SIG-M5 treated with dmso at 0.1 percent for 504 hours (cell line): ENCODE results near the gene VRK3.
A peak's percentile ranks its signal among the peaks of the same experiment; 100 is the strongest.

Experiments
- DNase-seq: peaks from one replicate; lab custom pipeline; 2025; ENCODE audit not compliant: unreplicated experiment; lab: John Stamatoyannopoulos, UW

VRK3 gene

DNA sequence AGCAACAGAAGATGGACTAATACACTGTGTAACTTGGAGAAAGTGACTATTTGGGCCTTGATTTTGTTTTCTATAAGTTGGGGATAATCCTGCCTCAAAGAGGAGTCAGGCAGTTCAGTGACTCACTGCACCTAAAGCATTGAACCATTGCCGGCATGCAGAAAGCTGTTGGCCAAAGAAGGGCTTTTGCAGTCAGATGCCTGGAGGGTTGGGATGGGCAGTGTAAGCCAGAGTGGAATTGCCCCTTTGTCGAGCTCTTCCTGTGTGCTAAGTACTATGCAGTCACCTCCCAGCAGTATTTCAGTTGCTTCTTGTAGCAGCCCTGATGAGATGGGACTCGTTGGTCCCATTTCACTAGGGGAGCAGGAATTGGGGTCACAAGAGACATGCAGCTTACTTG lies 11.7 kb upstream of the VRK3 start:
- DNase-seq, result no peak

DNA sequence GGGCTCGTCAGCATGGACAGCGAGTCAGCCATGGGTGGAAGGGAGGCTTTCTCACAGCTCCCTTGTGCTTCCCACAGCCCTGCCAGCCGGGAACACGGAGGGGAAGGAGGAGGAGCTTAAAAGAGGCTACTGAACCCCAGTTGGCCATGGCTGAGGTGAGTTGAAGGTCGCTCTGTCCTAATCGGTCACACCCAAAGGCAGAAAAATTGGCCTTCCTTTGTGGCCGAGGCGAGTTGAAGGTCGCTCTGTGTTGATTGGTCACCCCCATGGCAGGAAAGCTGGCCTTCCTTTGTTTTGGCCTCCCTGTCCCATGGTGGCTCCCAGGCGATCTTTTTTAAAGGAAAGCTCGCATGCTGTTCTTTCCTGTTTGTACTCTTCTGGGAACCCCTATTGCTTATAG lies 5.8 kb upstream of the VRK3 start:
- DNase-seq, result no peak

DNA sequence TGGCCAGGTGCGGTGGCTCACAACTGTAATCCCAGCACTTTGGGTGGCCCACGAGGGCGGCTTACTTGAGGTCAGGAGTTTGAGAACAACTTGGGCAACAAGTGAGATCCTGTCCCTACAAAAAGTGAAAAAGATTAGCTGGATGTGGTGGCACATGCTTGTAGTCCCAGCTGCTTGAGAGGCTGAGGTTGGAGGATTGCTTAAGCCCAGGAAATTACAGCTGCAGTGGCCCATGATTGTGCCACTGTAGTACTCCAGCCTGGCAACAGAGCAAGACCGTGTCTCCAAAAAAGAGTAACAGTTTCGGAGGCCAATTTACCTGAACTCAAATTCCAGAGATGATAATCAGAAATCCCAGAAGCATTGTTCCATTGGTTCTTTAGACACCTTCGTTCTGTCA lies 5.1 kb upstream of the VRK3 start:
- no peak for DNase-seq

DNA sequence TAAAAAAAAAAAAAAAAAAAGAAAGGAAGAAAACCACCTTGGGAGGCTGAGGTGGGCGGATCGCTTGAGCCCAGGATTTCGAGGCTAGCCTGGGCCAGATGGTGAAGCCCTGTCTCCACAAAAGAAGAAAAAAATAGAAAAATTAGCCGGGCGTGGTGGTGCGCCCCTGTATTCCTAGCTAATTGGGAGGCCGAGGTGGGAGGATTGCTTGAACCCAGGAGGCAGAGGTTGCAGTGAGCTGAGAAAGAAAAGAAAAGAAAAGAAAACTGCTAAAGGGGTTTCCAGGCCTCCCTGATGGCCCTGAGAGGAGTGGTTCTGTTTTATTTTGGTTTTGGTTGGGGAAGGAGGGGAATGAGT lies 1.4 kb upstream of the VRK3 start:
- DNase-seq, result no peak

DNA sequence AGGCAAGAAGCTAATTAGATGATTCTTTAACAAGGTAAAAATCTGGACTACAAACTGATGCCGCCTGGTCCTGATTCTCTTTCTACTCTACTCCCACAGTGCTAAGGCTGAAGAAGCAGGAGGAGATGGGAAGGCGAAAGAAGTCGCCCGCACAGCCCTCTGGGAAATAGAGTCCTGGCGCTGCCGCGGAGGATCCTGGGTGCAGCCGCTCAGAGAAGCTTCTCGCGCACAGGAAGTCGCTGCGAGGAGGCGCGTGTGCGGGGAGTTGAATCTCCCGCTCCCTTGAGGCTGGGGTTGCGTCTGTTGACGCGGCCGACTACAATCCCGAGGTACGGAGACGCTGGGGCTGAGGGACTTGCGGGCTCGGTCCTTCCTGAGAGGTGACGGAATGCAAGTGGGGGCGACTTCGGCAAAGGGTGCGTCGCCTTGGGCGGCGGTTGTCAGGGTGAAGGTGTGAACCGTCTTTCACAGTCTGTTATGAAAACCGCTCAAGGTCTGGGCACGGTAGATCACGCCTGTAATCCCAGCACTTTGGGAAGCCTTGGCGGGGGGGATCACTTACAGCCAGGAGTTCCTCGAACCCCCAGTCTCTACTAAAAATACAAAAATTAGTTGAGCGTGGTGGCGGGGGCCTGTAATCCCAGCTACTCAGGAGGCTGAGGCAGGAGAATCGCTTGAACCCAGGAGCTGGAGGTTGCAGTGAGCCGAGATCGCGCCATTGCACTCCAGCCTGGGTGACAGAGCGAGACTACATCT lies 800 bp upstream of the VRK3 start, which contains the start of gene ZNF473:
TSS of gene ZNF473 (plus strand) at position 212 of the 756 bp plus-strand sequence. CDS start 5,078 bp downstream, outside the sequence.
- DNase-seq, result peak; percentile 96

DNA sequence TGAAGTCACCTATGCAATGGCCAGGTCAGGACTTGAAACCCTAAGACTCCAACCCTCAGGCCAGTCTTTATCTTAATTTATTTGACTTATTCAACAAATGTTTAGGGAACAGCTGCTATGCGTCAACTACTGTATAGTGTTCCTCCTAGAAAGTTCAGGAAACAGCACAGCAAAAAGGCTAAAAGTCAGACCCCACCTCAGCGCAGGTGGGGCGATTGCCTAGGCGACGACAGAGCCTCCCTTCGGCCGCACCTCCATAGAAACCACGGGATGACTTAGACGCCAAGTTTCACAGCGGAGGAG lies 502 bp downstream of the VRK3 start:
- DNase-seq, result no peak

DNA sequence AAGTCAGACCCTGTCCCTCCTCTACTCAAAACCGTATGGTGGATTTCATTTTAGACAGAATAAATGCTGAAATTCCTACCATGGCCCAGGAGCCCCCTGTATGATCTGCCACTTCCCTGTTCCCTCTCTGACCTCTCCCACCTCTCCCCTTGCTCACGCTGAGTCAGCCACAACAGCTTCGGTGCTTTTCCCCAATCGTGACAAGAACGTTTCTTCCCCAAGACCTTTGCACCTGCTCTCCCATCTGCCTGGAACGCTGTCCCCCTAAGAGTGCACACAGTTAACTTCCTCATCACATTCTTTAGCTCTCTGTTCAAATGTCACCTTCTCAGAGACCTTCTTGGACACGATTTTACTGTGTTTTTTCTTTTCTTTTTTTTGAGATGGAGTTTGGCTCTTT lies 2.3 kb downstream of the VRK3 start:
- DNase-seq, result no peak

DNA sequence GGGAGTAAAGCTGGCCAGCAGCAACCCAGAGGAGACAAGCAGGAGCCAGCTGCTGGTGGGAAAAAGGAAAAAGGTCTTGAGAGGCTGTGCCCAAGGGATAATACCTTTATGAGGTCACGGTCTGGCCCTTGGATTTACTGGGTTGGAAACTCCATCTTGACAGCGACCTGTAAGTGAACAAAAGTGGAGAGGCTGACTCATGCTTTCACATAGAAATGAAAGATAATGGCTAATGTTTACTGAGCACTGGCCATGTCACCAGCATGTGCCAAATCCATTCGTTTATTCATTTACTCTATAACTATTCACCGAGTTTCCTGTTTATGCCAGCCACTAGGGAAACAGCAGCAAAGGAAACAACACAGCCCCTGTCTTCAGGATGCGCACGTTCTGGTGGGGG lies 4.7 kb downstream of the VRK3 start:
- no peak for DNase-seq

DNA sequence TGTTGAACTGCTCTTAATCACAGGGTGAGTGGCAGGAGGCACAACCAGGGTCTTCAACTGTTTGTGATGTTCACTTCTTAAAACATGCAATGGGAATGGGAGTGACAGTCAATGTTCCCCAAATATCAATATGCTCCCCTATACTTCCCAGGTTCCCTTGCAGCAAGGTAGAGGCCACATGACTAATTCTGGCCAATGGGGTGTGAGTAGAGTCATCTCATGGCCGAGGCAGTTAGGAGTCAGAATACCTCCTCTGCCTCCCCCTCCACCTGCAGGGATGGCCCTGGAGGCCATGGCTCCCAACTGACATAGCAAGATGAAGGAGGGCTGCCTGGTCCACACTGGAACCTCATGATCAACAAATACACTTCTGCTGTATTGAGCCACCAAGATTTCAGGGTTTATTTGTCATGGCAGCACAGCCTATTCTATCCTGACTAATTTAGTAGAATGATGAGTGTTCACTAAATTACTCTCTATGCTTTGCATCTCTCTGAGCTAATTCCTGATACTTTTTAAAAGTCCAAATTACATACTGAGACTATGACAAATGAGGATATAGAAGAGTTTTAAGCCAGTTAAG lies 8.9 kb downstream of the VRK3 start:
- DNase-seq, result no peak

DNA sequence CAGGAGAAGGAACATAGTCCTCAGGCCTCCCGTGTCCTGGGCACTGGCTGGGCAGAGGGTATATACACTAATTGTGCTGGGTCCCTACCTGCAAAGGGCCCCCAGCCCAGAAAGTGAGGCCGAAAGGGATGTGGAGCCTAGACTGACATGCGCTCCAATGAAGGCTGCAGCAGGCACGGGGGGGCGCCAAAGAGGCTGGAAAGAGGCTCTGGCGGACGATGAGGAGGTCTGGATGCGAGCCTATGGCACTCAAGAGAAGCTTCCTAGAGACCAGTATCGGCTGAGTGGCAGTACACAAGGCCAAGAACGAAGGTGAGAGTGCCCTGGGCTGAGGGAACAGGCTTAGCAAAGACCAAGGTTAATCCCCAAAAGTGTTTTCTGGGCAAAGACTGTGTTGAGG lies 16.6 kb downstream of the VRK3 start:
- DNase-seq, result no peak

DNA sequence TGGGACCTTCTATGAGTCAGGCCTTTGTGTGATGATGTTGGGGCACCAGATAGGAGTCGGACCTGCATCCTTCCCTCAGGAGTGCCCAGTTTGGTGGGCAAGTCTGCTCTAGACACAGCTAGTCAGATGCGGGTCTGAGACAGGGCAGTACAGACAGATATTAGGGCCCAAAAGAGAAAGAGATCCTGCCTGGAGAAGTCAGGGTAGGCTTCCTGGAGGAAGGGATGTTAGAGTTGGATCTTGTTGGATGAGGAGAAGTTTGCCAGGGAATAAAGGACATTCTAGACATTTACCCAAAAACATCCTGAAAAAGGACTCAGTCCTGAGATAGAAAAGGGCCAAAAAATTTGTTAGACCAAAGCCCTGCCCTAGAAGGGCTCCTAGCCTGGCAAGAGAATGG lies 17.2 kb downstream of the VRK3 start:
- no peak for DNase-seq

DNA sequence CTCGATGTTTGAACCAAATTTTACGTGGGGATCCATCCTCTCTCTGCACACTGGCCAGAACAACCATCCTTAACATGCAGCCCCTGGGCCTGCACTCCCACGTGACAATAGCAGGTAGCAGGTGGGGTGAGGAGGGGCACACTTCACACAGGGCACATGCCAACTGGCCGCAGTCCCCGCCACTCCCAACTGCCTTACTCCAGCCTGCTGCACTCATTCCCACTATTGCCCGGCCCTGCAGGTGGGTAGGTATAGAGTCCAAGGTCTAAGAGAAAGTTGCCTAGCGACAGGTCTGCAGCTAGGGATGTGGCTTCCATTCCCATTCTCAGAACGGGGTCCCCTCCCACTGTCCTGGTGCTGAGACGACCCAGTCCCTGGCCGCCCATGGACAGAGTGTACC lies 18.0 kb downstream of the VRK3 start:
- no peak for DNase-seq

DNA sequence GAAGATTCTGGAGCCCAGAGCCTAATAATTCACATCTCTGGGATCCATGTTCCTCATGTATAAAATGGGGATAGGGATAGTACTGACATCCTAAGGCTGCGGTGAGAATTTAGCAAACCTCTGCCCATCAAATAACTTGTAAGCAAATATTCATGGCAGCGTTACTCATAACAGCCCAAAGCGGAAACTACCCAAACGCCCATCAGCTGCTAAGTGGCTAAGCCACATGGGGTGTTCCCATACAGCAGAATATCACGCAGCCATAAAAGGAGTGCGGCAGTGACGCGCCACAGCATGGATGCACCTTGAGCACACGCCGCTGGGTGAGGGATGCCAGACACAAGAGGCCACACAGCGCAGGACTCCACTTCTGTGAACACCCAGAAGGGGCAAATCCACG lies 19.7 kb downstream of the VRK3 start:
- DNase-seq, result no peak

DNA sequence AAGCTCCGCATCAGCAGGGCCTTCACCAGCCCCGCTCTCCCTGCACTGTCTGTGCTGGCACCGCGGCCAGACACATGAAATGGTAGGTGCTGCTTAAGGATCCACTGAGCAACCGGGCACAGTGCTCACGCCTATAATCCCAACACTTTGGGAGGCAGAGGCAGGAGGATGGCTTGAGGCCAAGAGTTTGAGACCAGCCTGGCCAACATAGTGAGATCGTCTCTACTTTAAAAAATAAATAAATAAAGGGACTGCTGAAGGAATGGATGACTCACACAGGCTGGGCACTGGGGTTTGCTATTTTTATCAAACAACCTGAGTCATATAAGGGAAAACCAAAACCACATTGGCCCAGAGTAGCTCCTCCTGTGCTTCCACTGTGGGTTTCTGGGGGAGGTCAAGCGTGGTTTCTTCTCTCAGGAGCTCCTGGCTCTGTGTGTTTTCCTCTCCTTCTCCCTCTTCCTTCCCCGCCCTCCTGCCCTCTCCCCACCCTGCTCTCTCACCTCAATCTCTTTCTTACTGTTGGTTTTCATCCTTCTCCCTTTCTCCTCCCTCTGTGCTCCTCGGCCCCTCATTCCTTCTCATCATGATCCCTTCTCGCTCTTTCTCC lies 21.3 kb downstream of the VRK3 start:
- peak; percentile 70 for DNase-seq

DNA sequence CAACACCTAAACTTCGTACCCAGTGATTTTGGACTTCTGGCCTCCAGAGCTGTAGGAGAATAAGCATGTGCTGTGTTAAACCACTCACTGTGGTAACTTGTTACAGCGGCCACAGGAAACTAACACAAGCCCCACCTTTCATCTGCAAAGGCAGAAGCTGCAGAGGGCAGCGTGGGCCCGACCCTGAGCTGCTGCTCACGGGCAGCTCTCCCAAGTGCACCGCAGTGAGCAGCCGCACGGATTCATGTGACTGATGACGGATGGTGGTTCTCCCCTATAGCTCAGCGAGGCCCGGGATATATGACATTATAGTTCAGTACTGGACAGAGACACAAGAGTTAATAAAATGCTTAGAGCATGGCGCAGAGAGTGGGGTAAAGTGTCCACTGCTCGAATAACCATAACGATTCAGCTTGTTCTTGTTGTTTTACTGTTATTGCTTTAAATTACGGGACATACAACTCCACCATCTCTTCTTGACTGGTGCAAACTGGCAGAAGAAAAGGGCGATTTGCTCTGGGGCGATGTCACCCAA lies 21.9 kb downstream of the VRK3 start:
- no peak for DNase-seq

DNA sequence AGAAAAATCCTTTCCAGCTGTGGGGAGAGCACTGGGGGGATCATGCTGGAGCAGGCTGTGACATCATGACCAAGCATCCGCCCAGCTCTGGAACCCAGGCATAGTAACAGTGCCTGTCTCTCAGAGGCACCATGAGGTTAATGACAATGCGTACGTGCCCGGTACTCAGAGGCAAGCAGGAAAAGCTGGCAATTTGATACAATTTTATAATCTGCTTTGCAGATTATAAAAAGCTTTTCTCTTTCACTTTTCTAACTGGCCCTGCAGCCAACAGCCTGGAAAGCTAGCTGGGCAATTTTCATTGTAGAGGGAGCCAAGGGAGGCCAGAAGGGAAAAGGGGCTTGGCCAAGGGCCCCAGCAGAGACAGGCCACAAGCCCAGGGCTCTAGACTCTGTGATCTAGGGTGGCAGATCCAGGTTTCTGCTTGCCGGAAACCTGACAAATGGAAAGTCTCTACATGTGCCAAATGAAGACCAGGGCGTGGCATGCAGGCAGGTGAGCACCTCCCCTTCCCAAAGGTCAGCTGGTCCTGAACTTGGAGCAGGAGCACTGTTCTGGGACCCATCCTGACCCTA lies 22.7 kb downstream of the VRK3 start:
- DNase-seq, result no peak

DNA sequence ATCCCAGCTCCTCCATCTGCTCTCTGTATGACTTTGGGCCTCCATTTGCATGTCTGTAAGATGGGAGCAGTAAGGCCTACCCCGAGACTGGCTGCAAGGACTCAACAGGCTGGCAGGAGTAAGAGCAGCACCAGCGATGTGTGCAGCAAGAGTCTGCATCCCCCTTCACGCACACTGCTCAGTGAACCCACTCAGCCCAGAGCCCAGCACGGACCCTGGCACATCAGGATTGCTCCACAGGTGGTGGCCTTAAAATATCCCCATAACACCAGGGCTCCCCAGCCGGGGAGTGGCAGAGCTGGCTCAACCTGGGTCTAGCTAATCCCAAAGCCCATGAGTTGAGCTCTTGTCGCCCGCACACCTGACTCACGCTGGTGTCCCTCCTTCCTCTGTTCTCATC lies 23.4 kb downstream of the VRK3 start:
- DNase-seq, result no peak

DNA sequence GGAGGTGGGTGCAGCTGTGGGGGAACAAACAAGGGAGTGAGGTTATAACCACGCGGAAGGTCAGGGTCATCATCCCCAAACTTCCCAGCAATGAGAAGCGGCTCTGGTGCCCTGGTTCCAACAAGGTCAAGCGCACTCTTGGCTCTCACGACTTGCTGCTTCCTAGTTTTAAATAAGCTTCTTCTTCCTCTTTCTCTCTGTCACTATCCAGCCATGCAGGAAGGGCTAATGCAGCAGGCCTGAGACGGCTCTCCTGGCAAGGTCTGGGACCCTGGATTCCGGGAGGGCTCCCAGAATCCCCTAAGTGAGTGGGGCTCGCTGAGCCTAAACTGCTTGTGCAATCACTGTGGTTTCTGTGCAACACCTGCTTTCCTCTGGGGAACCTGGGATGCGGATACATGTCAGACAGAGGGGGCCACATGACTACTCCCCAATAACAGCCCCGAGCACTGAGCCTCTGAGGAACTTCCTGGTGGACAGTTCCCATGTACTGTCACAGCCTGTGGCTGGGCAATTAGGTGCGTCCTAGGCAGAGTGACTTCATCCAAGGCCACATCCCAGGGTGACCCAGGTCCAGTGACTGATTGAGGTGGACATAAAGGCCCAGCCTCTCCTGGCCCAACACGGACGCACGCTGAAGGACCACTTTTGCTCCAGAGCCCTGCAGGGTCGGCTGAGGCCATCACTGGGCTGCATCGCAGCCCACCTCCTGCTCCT lies 24.2 kb downstream of the VRK3 start:
- no peak for DNase-seq

DNA sequence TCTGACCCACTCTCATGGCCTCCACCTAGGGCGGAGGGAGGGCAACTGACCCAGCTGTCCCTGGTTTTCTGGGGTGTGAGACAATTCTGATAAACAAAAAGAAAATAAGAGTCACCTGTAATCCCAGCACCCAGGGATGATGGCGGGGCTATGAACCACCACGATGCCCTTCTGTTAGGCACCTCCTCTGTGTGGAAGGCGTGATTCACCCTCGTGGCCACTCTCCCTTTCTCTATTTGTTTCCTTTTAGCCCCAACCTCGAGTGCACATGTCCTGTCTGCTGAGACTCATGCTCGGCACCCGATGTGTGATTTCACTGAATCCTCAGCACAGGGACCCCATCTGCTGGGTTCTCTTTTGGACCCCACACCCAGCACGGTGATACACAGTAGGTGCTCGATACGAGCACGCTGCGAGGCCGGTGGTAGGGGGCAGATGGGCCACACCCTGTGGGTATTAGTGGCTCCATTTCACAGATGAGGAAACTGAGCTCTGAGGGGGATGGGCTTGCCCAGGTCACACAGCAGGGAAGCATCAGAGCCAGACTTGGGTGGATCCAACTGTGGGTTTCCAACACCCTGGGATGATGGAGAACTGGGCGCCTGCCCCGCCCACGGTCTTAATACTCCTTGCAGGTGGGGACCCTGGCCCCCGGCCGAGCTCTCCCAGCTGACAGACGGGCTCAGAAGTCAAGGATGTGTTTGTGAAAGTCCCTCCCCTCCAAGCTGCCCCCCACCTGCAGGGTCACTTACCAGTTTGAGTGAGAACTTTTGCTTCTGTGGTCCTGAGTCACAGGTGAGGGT lies 24.9 kb downstream of the VRK3 start:
- DNase-seq, result no peak

DNA sequence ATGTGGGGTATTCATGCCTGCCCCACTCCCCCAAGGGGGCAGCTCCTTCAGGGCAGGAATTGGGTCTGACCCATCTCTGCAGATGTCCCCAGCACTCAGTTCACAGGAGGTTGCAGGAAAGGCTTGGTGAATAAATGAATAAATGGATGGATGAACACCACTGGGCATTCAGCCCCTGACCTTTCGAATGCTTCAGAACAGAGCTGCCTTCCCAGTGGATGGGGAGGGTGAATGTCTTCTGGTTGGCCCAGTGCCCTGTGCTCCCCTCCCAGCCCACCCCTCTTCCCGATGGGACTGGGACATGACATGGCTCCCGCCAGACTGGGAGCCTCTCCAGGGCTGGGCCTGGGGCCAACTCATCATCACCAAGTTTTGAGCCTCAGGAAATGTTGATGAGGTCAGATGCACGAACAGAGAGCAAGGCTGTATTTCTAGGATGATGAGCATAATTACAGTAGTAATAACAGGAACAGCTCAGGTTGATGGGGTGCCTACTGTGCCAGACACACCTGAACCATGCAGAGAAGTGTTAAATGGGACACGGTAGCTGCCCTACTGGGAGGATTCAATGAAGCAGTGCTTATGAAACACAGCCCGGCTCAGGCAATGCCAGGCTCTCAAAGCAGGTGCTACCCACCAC lies 25.7 kb downstream of the VRK3 start:
- no peak for DNase-seq
